Body of pancreas (tissue), 4 donors: ENCODE data around the gene VLDLR. TPM values are rescaled to one million over a fixed set of nuclear protein-coding genes. Genes with fewer than 3 reads are reported as not detected.
A peak's percentile ranks its signal among the peaks of the same experiment; 100 is the strongest.

Experiments used
- ATAC-seq: fragments of 150-250 bp; one replicate; pipeline ENCODE4 v1.9.1; 2016
- DNase-seq, 4 donors: peaks; one replicate each; pipeline ENCODE4 v3.0.0-alpha.2; 2019
- H3K27ac ChIP-seq, 4 donors: fragments of 200-600 bp; sonication (generic); 1 replicate in 3 of 4; 2 replicates in 1 of 4; pipeline versions ENCODE4 v1.5.1 to v1.6.1; 2016 to 2019; ENCODE audit warnings: mild to moderate bottlenecking in 1 of 4, mixed read lengths in 1 of 4, moderate library complexity in 1 of 4
- H3K27me3 ChIP-seq, 2 donors: fragments of 200-600 bp; sonication (generic); one replicate each; pipeline ENCODE4 v1.6.0; 2016; ENCODE audit warnings: mild to moderate bottlenecking in 1 of 2
- H3K36me3 ChIP-seq, 2 donors: fragments of 200-600 bp; sonication (generic); replicated peaks in 1 of 2; 2 replicates each; pipeline ENCODE4 v1.5.1; 2016; ENCODE audit warnings: low read depth in 2 of 2; ENCODE audit not compliant: insufficient read depth in 1 of 2
- H3K4me1 ChIP-seq: fragments of 200-600 bp; sonication (generic); one replicate; pipeline ENCODE4 v1.6.0; 2016
- H3K4me3 ChIP-seq, 2 donors: fragments of 200-600 bp; sonication (generic); 1 replicate in 1 of 2; 2 replicates in 1 of 2; pipeline ENCODE4 v1.5.1; 2016 to 2019
- H3K9me3 ChIP-seq, 3 donors: fragments of 200-600 bp; sonication (generic); 1 replicate in 2 of 3; 2 replicates in 1 of 3; pipeline ENCODE4 v1.5.1; 2016
- POLR2A ChIP-seq, 3 donors: fragments of 450-650 bp; IDR thresholded peaks; one replicate each; pipeline ENCODE4 v1.6.1; 2016; ENCODE audit warnings: antibody characterized with exemption in 3 of 3, mild to moderate bottlenecking in 2 of 3
- WGBS, 2 donors: methylation state at CpG; one replicate each; pipeline ENCODE4 v1.1.5; 2017; 5-methylcytosine and 5-hydroxymethylcytosine counted together
- intact Hi-C: fragments of 100-400 bp; cut with DNase I; formaldehyde crosslinking; loops from one replicate; pipeline ENCODE4 v1.15.1; 2023
- total RNA-seq, 2 donors: library from RNA; depleted of rRNA; stranded (reverse); fragments of >200 nt; gene quantifications; one replicate each; pipeline ENCODE4 v1.1.0, GENCODE V29; 2016
- TF ChIP-seq, protein P1 (sequence below), 7 experiments: fragments of 450-650 bp in 4 of 7; fragments of 200-600 bp in 3 of 7; sonication (generic) in 3 of 7; IDR thresholded peaks; one replicate each; pipeline ENCODE4 v1.5.1; 2016 to 2019; ENCODE audit warnings: antibody characterized with exemption in 7 of 7

The VLDLR gene
- total RNA-seq, 2 donors from 2014 or later, result 14.8 to 18.1 TPM

DNA sequence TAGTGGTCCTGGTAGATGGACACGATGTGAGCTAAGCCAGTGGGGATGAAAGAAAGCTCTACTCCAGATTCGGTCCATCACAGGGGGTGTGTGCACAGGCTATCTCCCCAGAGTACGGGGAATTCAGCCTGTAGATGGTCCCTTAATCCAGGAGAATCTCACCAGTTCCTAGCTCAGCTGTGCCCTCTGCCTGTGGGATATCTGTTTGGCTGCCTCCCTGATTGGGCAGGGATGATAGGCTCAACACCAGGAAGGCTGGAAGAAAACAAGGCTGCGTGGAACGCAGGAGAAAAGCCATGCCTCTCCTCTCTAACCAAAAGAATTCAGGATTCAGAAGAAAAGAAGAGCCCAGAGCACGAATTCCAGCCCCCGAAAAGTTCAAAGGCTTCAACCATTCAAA lies 40.9 kb downstream of the VLDLR start:
- no peaks in the 10 kb centered on the region for H3K4me1 ChIP-seq
- no peaks in the 10 kb centered on the region for H3K36me3 ChIP-seq
- H3K9me3 ChIP-seq, result no peaks in the 10 kb centered on the region
- intact Hi-C loops, result no loop called here
- WGBS, 2 donors, result 65 to 69% methylated on average over 7 of the region's 7 CpGs
- peak; percentile 56 for ATAC-seq
- TF ChIP-seq, protein P1, sequence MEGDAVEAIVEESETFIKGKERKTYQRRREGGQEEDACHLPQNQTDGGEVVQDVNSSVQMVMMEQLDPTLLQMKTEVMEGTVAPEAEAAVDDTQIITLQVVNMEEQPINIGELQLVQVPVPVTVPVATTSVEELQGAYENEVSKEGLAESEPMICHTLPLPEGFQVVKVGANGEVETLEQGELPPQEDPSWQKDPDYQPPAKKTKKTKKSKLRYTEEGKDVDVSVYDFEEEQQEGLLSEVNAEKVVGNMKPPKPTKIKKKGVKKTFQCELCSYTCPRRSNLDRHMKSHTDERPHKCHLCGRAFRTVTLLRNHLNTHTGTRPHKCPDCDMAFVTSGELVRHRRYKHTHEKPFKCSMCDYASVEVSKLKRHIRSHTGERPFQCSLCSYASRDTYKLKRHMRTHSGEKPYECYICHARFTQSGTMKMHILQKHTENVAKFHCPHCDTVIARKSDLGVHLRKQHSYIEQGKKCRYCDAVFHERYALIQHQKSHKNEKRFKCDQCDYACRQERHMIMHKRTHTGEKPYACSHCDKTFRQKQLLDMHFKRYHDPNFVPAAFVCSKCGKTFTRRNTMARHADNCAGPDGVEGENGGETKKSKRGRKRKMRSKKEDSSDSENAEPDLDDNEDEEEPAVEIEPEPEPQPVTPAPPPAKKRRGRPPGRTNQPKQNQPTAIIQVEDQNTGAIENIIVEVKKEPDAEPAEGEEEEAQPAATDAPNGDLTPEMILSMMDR (IDR thresholded peaks at IDR 0.05), result peak in 4 of 7 experiments; percentile 37 to 50 (median 42)
- TF ChIP-seq POLR2A (IDR thresholded peaks at IDR 0.05), result no peak
- peak; percentile 25 to 56 (median 36) for DNase-seq
- no peaks in the 10 kb centered on the region for H3K27me3 ChIP-seq
- H3K27ac ChIP-seq, result no peak overlapping the region
- H3K4me3 ChIP-seq, result no peak overlapping the region

DNA sequence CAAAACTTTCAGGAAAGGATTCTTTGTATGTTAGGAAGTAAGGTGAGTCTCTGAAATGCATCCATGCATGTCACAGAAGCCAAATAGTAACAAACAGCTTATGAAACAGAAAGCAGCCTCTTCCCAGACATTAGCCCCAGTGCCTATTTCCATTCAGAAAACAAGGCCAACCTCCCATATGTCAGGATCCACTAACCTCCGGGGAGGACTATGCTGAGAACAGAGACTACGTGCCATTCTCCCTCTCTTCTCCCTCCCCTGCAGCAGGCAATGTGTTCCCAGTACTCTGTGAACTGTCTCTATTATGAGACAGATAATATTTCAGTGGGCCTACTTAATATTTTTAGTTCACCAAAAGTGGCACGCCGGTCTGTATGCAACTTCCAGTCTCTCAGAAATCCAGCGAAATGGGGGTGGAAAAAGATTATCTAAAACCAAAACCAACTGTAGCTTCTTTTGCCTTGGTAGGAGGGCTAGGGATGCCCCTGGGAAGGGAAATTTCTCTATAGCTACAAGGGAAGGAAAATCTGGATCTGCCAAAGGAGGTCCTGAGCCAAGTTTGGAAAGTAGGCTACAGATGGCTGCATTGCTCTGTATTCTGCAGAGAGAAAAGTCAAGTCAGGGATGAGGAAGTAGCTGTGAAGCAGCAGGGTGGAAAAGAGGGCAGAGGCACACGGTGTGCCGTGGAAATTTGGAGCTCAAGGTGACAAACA lies 42.0 kb downstream of the VLDLR start:
- ATAC-seq, result no peak
- Histone ChIP-seq H3K4me1 (no peaks in the 10 kb centered on the region), H3K27me3 (no peaks in the 10 kb centered on the region), H3K36me3 (no peaks in the 10 kb centered on the region), H3K4me3 (no peak overlapping the region), H3K9me3 (no peaks in the 10 kb centered on the region), H3K27ac (no peak overlapping the region)
- 71 to 76% methylated on average over 7 of the region's 7 CpGs for WGBS, 2 donors
- TF ChIP-seq, protein P1 (IDR thresholded peaks at IDR 0.05), result no peak
- TF ChIP-seq POLR2A (IDR thresholded peaks at IDR 0.05), result no peak
- no peak for DNase-seq
- intact Hi-C loops, result no loop called here

DNA sequence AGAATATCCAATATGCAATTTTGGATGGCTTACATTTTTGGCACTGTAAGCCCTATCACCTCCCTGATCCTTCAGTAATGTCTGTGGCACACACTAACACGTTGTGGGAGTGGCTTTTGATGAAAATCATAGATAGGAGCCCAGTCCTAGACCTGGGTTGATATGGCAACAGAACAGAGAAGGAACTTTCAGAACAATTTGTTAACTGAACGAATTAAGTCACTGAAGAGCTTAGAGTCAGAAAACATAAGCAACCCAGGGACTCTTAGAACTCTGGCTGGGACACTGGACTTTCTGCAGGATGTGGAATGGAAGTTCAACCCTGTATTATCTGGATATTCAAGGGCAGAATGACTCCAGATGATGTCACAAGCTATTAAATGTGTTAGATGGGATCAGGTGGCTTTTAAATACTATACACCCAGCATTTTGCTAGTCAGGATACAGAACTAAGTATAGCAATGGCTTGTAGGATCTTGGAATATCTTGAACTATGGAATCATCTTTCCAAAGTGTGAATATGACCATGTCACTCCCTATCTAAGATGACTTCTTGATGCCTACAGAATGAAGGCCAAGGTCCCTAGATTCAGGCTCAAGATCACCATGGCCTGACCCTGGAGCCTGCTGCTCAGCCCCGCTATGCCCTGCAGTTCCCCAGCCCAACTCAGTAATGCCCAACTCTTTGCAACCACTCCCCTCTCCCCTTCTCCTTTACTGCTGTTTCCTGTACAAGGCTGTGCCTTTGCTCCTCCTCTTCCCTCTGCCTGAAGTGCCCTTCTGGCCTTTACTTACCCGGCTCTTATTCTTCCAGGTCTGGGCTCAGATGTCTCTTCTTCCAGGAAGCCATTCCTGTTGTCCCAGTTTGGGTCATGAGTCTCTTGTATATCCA lies 42.8 kb downstream of the VLDLR start:
- no peaks in the 10 kb centered on the region for H3K27me3 ChIP-seq
- ATAC-seq, result no peak
- TF ChIP-seq, protein P1 (IDR thresholded peaks at IDR 0.05), result no peak
- no peak for TF ChIP-seq POLR2A (IDR thresholded peaks at IDR 0.05)
- no peaks in the 10 kb centered on the region for H3K4me1 ChIP-seq
- DNase-seq, result no peak
- H3K4me3 ChIP-seq, result no peak overlapping the region
- intact Hi-C loops, result no loop called here
- no peaks in the 10 kb centered on the region for H3K9me3 ChIP-seq
- H3K36me3 ChIP-seq, result no peaks in the 10 kb centered on the region
- WGBS, 2 donors, result 55 to 57% methylated on average over 4 of the region's 4 CpGs
- no peak overlapping the region for H3K27ac ChIP-seq

DNA sequence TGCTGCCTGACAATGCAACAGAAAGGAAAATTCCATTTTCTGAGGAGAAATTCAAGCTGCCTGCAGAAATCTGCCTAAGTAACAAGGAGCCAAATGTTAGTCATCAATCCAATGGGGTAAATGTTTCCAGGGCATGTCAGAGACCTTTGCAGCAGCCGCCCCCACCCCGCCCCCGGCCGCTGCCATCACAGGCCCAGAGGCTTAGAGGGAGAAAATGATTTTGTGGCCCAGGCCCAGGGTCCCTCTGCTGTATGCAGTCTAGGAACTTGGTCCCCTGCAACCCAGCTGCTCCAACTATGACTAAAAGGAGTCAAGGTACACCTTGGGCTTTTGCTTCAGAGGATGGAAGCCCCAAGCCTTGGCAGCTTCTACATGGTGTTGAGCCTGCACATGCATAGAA lies 45.0 kb downstream of the VLDLR start:
- DNase-seq (no peak), ATAC-seq (no peak)
- H3K4me1 ChIP-seq, result no peaks in the 10 kb centered on the region
- no peak for TF ChIP-seq POLR2A (IDR thresholded peaks at IDR 0.05)
- TF ChIP-seq, protein P1 (IDR thresholded peaks at IDR 0.05), result no peak
- 87 to 98% methylated on average over 4 of the region's 4 CpGs for WGBS, 2 donors
- no peak overlapping the region for H3K27ac ChIP-seq
- H3K4me3 ChIP-seq, result no peak overlapping the region
- no peaks in the 10 kb centered on the region for H3K36me3 ChIP-seq
- intact Hi-C loops, result no loop called here
- no peaks in the 10 kb centered on the region for H3K9me3 ChIP-seq
- H3K27me3 ChIP-seq, result no peaks in the 10 kb centered on the region
